HG02885 (cell line): ENCODE measurements around the gene DNAH7.

Experiments used
- ATAC-seq: cut with Tn5 transposase; IDR thresholded peaks from one replicate; pipeline ENCODE4 v1.9.1; 2021; ENCODE audit warnings: mild to moderate bottlenecking; ENCODE audit not compliant: unreplicated experiment, poor library complexity

Gene DNAH7

DNA sequence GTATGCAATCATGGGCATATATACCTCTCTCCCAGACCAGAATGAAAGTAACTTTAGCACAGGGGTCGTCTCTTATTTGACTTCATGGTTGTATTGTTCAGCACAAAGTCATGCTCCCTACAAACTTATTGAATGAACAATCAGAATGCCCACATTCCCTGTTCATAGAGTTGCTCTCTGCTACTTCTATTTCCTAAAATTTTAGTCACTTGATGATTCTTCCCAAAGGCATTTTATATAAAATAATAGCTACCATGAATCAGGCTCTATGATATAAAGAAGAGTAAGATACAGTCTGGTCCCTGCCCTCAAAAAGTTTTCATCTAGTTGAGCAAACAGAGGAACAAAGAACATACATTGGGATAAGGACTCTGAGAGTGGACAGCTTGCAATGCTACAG is 249.4 kb downstream of the DNAH7 start:
- no peak for ATAC-seq

DNA sequence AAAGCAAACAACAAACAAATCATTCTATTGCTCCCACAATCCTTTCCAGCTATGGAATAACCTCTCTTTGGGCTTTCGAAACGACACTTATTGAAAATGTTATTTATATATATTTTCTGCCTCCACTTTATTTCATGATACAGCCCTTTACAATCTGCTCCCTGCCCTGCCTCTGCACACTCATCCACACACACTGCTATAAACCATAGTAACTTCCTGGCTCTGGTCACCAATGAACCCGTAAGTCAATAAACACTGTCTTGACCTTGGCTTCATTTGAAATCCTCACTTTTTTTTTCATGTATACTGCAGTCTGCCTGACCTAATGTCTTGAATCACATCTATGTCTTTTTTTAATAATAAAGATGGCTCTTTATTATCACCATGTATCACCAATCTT is 250.1 kb downstream of the DNAH7 start:
- no peak for ATAC-seq

DNA sequence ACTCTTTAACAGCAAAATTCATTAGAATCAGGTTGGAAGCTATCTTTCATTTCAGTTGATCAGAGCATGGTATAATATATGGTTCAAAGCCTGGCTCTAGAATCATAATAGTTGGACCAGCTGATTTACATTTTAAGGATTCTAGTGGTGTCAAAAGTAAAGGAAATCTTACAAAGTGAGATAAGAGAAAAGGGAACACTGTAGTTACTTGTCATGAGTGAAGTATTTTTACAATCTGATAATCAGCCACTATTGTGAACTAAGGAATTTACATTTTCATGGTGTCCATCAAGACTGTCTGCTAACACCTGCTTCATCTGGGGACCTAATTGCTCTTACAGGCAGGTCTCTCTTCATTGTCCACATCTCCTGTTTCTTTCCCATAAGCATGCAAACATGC is 250.5 kb downstream of the DNAH7 start:
- ATAC-seq = no peak

DNA sequence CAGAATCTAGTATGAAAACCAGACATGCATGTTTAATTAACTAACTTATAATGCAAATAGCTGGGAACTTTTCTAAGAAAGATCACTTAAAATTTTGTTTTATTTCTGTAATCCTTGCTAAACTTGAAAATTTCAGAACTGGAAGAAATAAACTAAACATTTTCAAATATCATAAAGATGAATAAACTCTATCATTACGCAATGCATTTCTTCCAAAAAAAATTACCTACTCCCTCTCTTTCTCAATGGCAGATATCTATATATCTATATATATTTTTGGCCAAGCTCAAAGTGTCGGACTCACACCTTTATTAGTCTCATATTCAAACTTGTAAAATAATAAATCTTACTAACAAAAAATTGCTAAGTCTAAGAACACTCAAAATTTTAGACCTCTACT is 253.6 kb downstream of the DNAH7 start:
- ATAC-seq = no peak

DNA sequence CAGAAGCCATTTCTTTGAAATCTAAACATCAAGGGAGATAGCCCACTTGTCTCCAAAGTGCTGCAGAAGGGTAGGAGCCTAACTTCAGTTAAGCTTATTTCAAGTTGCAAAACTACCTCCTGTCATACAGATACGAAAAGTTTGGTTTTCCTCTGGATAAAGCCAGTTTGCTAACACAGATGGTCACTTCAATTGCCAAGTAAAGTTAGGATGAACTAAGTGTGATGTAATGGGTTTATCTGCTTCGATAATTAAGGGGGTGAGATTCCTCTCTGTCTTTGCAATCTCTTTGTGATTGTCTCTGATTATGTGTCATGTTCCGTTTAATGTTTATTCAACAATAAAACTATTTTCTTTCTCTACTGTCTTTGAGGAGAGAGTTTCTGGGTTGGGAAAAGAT is 255.2 kb downstream of the DNAH7 start:
- ATAC-seq = no peak

DNA sequence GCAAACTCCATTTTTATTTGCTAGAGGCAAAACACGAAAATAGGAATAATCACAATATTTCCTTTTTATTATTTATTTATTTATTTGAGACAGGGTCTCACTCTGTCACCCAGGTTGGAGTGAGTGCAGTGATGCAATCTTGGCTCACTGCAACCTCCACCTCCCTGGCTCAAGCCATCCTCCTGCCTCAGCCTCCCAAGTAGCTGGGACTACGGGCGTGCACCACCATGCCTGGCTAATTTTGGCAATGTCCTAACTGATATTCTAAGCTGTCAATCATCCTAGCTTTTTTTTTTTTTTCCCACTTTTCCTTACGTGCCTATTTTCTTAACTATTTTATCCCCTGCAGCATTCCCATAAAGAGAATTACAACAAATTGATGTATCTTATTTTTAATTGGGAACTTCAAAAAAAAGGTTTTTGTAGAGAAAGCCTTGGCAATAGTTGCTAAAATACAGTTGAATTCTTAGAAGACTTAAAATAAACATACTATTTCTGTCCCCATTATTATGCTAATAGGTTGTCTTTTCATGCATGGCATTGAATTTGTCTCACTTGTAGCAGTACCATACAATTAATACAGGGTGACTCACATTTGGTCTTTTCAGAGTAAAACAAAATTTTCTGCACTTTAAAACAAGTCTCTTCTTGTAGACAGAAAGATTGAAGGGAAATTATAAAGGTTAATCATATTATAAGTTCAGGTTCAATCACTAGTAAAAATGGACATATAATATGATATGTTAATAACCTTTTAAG is 258.1 kb downstream of the DNAH7 start:
- no peak for ATAC-seq

DNA sequence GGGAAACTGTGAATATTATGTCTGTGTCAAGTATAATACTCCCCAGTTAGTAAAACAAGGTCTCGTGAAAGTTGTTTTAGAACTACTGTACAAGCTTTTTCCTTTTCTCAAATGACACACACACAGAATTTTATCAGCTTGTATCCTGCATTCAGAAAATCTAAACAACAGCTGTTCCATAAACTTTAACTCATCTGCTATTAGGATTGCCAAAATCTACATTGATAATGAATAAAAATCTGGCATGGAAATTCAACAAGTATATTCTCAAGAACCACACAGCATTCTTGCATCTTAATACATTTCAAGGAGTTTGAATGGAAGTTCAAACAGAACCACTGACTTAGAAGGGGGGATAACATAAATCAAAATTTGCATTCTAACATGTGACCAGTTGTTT is 260.4 kb downstream of the DNAH7 start:
- ATAC-seq = no peak

DNA sequence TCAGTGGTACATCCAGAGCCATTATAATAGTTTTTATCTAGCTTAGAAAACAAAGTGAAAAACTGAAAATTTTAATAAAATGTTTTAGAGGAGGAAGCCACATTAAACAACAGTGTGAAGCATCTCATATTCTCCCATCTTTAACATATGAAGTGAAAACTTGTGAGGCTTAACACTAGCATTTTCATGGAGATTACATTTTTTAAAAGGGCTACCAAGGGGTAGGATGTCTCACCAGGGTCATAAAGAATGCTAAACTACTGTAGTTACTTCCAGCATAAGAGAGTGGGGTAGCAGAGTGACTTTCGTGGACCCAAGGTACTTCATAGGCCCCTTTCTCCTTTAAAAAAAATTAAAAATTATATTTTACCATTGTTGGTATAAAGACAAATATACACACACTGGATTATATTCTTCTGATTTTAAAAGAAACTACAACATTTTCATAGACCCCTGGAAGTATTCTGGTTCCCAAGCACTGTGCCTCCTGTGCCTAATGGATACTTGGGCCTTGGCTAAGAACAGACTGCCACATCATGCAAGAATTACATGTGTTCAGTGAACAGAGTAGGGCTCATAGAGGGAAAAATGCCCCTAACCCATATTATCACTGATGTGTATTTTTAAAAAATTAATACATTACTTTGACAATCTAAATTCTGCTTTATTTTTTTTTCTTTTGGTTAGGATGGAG is 263.2 kb downstream of the DNAH7 start:
- no peak for ATAC-seq

DNA sequence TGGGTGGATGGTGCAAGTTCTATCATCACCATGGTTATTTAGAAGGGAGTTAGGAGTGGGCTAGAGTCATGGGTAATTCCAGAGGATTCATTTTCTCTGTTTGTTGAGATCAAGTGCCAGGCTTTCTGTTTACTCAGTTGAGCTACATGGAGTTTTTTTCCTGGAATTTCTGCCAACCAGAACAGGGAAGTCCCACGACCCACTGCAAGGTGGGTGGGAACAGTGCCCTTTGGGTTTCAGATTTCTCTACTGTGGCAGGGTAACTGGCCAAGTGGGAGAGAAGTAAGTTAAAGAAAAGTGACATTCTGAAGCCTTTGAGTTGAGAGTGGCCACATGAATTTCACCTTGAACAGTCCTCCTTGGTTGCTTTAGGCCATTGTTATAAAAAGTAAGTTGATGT is 272.8 kb downstream of the DNAH7 start:
- ATAC-seq = no peak

DNA sequence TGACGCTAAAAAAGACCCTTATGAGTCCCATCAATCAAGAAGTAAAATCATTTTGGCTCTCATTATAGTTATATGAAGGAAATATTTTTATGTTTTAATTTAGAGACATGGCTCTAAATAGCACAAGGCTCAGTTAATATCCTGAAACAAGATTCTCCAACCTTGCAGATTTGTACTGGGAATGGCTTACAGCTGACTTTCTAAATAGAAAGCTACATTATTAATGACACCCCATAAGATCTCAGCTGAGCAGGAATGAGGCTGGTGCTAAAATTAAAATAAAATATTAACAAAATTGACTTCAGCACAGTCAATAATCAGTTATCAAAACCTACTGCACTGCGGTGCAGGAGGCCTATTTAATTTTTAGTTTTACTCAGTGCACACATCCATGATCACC is 274.8 kb downstream of the DNAH7 start:
- no peak for ATAC-seq

DNA sequence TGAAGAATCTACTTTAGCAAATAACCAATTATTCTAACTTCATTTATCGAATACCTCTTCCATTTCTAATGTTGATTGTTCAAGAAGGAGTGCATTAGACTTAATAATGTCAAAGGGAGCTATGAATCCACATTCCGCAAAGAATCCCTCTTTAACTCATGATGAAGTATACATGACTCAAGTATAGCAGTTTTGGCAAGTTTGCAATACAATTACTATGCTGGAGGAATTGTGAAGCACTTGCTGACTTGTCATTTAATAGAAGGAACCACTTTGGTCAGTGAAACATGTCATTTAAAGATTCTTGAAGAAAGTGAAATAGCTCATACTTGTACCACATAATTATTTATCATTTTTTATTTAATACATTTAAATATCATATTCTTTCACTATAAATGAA is 286.5 kb downstream of the DNAH7 start:
- ATAC-seq = no peak

DNA sequence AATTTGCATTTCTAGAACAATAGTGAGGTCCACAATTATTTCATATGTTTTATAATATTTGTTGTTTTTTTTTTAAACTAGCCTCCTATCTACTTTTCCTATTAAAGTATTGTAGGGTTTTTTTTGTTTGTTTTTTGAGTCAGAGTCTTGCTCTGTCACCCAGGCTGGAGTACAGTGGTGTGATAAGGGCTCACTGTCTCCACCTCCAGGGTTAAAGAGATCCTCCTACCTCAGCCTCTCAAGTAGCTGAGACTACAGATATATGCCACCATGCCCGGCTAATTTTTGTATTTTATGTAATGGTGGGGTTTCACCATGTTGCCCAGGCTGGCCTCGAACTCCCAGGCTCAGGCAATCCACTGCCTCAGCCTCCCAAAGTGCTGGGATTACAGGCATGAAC is 289.1 kb downstream of the DNAH7 start:
- no peak for ATAC-seq

DNA sequence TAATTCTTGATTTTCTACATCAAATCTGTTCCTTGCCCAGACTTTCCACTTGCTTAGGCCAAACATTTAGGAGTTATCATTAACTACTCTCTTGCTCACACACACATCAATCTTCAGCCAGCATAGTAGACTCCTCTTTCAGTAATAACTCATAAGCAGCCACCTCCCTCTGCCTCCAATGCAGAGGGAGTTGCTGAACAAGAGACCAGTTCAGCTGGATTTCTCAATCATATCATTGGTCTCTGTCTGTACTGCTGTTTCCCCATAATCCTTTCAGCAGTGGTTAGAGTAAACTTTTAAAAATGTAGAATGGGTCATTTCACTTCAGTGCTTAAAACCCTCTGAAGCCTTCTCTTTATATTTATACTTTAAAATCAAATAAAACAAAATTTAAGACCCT is 298.7 kb downstream of the DNAH7 start:
- ATAC-seq = no peak

DNA sequence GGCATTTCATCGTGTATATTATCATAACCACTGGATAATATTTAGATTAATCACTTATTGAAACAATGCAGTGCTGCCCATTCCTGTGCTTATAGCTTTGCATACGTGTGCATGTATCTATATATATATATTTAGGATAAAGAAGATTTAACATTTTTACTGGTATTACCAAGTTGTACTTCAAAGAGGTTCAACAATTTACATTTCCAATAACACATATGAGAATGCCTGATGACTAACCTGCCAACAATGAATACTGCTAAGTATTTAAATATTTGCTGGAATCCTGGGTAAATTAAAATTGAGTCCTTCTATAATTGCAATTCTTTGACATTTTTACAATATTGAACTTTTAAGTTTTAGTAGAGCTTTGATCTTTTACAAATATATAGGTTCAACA is 300.2 kb downstream of the DNAH7 start:
- no peak for ATAC-seq

DNA sequence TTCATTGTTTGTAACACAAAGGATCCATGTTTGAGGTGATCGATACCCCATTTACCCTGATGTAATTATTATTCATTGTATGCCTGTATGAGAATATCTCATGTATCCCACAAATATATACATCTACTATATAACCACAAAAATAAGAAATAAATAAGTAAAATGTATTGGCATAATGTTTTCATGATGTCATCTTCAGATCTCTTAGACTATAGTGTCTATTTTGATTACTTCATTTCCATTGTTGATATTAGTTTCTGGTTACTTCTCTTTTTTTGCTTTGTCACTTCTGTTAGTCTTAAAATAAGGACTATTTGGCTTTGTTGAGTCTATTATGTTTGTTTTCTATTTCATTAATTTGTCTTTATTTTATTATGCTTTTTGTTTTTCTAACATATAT is 301.9 kb downstream of the DNAH7 start:
- ATAC-seq = no peak

DNA sequence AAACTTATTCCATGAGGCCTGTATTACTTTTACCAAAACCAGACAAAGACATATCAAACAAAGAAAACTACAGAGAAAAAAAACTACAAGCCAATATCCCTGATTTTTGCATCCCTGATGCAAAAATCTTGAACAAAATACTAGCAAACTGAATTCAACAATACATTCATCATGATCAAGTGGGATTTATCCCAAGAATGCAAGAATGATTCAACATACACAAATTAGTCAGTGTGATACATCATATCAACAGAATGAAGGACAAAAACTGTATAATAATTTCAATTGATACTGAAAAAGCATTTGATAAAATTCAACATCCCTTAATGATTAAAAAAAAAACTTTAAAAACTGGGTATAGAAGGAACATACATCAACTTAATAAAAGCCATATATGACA is 304.8 kb downstream of the DNAH7 start:
- ATAC-seq = no peak

DNA sequence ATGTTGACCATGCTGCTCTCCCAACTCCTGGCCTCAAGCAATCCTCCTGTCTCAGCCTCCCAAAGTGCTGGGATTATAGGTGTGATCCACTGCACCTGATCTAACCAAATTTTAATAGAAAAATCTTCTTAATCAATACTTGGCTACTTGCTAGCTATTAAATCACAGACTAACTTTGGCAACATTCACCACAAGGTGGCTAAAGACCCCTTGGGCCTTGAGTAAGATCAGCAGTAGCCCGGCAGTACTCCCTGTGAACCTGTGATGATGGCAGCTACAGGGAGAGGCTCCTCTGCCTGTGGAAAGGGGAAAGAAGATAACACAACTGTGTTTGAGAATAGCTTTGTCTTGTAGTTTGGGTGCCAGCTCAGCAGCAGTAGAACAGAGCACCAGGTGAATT is 308.8 kb downstream of the DNAH7 start:
- ATAC-seq = no peak

DNA sequence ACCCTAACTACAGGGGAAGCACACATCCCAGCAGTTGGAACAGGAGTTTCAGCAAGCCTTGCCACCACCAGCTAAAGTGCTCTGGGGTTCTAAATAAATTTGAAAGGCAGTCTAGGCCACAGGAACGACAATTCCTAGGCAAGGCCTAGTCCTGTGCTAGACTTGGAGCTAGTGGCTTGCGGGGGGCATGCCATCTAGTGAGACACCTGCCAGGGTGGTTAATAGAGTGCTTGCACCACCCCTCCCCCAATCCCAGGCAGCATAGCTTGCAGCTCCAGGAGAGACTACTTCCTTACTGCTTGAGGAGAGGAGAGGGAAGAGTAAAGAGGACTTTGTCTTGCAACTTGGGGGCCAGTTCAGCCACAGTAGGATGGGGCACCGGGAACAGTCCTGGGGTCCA is 309.8 kb downstream of the DNAH7 start:
- no peak for ATAC-seq

DNA sequence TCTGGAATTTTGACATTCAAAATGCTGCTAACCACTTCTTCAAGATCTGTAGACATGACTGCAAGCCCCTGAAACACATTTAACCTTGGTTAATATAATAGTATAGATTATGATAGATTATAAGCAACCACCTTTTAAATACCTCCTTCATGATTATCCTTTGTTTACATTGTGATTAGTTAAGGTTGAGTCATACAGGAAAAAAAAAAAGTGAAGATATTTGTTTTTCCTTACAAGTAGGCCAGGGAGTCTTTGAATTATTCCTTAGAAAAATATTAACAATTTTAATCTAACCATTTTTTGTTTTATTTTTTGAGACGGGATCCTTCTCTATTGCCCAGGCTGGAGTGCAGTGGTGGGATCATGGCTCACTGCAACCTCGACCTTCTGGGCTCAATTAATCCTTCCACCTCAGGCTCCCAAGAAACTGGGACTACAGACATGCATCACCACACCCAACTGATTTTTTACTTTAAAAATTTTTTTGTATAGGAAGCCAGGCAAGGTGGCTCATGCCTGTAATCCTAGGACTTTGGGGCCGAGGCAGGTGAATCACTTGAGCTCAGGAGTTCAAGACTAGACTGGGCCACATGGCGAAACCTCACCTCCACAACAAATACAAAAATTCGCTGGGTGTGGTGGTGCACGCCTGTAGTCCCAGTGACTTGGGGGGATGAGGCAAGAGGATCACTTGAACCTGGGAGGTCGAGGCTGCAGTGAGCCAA is 312.3 kb downstream of the DNAH7 start:
- no peak for ATAC-seq

DNA sequence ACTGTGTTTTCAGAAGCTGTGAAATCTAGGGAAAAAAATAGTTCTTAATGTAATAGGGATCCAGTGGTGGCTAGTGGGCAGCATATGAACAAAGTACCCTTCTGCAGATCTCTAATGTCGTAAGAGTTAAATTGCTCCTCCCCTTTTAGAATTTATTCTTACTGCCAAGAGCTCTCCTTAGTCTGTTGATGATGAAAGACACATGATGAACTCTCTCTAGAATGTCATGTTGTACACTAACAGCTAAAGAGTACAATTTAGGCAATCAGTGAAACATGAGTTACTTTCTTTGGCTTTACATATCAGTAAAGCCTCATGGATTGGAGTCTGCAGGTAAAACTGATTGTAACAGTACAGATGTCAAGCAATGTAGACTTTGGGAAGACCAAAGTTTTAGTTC is 327.4 kb downstream of the DNAH7 start:
- no peak for ATAC-seq

DNA sequence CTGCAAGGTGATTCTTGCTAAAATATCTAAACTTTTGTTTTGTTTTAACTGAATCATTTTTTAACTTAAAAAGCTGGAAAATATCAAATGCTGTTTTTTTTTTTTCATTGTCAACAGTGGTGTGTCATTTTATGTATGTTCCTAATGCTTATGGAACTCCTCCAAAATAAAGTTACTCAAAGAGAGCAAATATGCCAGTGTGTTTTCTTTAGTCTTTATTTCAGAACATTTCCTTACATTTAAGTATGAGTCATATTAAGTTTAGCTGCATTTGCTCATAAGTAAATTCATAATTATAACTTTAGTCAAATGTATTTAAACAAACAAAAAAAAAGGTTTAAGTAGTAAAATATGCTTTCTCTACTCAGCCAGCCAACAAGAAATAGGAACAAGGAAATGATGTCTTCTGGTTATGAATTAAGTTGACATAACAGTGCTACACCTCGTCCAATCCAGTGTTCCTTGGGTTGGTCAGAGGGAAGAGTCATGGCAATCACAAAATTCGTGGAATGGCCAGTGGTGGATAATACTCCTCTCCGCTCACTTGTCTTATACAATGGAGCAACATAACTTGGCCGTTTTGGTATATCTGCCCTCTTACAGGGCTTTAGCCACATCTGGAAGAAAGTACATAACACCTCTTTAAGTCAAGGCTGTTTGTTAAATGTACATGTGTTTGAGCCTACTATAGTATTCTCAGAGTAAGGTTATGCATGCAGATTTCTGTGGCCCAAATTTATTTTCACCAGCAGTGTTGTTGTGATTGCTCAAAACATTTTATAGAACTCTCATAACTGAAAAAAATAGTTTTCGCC is 330.9 kb downstream of the DNAH7 start:
- no peak for ATAC-seq
